8988T (cell line): ENCODE results near the gene CHD3.

Experiments used
- DNase-seq: peaks from one replicate; pipeline ENCODE4 v3.0.0; 2011

Gene CHD3

DNA sequence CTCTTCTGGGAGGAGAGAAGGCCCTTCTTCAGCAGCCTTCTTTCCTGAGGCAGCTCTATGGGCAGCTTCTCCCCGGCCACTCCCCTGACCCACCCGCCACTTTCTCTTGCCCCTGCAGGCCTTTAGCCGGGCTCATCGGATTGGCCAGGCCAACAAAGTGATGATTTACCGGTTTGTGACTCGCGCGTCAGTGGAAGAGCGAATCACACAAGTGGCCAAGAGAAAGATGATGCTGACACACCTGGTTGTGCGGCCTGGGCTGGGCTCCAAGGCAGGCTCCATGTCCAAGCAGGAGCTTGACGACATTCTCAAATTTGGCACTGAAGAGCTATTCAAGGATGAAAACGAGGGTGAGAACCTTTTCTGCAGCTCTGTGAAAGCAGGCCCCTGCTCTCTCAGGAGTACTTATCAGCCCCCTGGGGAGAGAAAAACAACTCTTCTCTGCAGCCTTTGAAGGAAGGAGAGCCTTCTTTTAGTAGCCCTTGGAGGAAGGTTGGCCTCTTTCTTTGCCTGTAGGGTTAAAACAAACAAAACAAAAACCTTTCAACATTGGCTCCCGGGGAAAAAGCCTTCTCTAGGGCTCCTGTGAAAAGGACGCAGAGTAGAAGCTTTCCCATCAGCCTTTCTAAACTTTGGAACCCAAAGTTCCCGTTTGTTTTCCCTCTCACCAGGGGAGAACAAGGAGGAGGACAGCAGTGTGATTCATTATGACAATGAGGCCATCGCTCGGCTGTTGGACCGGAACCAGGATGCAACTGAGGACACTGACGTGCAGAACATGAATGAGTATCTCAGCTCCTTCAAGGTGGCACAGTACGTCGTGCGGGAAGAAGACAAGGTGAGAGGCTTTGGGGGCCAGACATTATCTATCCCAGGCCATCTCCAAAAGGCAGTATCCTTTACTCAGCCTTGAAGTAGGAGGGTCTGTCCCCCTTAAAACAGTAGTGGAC, 14.8 kb downstream of the CHD3 start:
- no peak for DNase-seq

- no peak for DNase-seq
Measured at GRCh38 chr17:7909089-7909488, 20.5 kb downstream of the CHD3 start.

DNA sequence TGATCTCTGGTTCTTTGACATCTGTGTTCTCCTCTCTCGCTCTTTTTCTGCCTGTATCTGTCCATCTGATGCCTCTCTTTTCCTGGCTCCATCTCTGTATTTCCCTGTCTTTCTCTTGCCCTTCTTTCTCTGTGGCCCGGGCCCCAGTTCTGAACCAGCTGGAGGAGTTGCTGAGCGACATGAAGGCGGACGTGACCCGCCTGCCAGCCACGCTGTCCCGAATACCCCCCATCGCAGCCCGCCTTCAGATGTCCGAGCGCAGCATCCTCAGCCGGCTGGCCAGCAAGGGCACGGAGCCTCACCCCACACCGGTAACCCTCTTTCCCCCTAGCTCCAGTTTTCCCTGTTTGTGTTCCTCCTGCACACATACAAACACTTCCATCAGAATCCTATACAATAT, 21.7 kb downstream of the CHD3 start:
- DNase-seq, result no peak

DNA sequence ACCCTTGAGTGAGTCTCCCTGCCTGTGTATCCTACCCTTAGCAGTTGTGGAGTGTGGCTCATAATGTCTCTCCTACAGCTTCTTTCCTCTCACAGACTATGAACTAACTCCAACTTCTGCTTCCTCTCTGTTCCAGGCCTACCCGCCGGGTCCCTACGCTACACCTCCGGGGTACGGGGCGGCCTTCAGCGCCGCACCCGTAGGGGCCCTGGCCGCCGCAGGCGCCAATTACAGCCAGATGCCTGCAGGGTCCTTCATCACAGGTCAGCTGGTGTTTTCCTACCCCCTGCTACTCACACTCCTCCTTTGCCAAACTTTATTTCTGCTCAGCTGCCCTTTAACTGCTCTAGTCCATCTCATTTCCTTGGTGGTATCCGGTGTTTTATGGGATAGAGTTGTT, 22.1 kb downstream of the CHD3 start:
- no peak for DNase-seq

DNA sequence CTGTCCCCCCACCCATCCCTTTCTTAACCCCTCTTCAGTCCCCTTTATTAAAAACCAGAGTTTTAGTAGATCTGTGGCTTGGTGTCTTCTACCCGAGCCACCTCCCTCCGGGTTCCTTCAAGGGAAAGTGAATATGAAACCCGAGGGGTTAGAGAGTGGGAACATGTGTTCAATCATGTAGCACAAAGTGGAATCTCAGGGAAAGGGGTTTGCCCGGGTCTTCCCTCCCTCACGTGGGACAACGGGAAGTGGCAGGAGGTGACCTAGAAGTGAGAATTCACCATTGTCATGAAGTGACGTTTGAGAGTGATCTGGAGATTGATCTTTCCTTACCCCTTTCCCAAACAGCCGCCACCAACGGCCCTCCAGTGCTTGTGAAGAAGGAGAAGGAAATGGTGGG, 22.5 kb downstream of the CHD3 start:
- DNase-seq, result no peak

- DNase-seq, result no peak
Measured at GRCh38 chr17:7912927-7913524, 24.4 kb downstream of the CHD3 start.

DNA sequence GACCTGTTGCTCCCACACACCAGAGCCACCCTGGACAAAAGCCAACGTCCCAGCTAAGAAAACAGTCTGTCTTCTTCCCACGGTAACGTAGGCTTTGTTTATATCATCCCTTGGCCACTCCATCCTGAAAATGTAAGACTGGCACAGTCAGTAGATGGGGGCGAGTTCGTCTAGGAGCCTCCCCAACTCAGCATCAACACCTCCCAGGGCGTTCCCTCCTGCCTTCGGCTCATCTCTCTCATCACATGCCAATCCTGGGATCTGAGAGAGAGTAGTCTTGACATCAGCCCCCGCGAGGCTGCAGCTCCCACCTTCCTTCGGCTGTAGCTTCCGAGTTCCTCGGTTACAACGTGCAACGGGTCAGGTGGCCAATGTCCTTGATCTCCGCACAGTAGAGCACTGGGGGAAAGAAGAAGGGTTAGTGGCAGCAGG, 26.6 kb downstream of the CHD3 start:
- DNase-seq, result no peak

DNA sequence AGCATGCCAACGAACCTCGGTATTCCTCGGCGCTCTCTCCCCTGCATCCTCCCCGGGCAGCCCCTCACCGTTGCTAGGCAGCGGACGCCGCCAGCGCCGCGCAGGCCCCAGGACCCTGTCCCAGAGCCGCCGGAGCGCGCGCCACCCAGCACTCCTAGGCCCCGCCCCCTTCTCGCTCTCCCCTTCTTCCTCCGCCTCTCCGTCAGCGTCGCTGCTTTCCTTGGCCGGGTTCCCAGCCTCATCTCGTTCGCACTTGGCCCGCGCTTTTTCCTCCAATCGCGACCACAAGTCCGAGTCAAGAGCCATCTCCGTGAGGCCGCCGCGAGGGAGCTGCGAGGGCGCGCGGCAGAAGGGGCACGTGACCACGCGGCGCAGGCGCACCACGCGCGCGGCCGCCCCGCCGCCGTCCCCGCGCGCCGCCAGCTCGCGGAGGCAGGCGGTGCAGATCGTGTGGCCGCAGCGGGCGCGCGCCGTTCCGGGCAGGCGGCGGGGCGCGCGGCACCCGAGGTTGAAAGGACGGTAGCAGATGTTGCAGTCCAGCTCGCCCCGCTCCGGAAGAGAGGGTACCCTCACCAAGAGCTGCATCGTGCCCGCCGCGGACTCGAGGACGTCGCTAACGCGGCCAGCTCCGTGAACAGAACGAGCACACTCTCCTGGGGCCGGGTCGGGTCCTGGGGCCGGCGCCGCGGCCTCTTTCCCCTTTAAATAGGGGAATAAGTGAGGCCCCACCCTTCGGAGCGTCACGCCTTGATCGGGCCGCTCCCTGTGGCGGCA, 27.2 kb downstream of the CHD3 start, which contains the start of gene RNF227:
RNF227 (minus strand) TSS at position 679 of the 774 bp plus-strand sequence; CDS start at position 585, 94 bp downstream.
- DNase-seq, result peak; percentile 52

DNA sequence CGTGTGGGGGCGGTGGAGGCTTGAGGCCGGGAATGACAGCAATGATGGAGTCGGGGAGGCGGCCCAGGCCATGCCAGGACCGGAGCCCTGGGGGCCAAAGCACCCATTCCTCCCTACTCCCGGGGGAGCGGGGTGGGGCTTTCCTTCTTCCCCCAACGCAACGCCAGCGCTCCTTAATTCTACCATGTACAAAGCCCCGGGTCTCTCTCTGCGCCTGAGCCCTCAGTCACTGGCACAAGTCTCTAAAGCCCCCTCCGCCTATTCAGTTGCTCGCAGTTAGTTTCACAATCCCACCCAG, 27.7 kb downstream of the CHD3 start:
- no peak for DNase-seq

DNA sequence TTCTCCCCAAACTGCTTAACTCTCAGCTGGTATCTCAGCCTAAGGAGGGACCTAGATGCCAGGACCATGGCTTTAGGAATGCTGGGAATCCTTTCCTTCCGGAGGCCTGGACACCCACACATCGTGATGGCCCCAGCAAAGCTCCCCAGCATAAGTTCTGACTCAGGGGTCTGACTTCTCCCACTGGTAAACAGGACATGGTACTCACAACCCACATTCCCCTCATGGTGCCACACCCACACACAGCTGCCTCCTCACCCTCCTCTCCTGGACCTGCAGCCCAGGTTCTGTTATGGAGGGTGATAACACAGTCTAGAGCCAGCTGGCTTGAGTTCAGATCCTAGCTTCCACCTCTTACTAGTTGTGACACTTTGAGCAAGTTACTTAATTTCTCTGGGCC, 28.2 kb downstream of the CHD3 start:
- DNase-seq, result no peak

- DNase-seq, result no peak
Measured at GRCh38 chr17:7922269-7922844, 33.8 kb downstream of the CHD3 start.

DNA sequence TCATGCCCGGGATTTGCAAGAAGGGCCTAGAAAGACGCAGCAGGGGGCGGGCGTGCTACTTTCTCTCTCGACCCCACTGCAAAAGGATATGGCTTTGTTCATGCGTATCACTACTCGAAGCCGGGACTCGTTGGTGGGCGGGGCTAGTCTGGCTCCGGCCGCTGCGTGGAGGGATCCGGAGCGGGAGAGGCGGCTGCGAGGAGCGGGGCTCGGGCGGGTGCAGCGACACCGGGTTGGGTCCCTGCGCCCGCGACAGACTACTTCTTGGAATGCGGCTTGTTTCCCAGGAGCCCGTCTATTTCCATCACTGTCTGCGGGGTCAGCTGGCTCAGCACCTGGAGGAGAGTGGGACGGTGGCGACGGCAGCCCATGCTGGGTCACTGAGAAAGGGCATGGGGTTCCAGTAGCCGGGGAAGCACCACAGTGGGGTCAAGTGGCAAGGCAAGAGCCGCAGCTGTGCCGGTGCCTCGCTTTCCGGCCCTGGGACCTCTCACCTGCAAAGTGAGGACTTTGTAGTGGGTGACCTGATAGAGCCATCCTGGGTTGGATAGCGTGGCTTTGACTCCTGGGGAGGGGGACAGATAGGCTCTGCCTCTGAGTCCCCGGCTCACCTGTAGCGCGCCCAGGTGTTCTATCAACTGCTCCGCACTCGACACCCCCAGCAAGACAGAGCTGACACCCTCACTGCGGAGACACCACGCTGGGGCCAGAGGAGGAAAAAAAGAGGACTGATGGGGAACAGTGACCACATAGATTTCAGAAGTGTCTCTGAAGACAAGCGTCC, 34.4 kb downstream of the CHD3 start:
- DNase-seq, result no peak

DNA sequence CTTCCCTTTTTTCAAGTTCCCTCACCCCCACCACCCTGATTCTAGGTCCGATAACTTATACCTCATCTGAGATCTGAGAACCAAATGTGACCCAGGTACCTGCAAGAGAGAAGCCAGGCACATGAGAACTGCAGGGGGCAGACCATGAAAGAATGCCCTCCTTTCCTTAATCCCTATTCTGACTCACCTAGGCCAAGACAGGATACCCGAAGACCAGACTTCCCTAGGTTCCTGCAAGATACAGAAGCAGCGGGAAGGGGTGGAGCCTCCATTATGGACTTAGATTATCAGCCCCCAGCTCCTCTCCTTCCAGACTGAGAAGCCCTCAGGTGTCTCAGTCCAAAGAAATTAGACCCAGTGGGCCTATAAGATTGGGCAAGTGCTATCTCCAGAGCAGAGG, 39.0 kb downstream of the CHD3 start:
- DNase-seq, result no peak

- no peak for DNase-seq
Measured at GRCh38 chr17:7929158-7930023, 40.8 kb downstream of the CHD3 start, which contains the start of gene KCNAB3. Gene KCNAB3 (minus strand): TSS chr17:7929856. CDS start chr17:7929435, 421 bp downstream.

GRCh38 chr17:7930841-7931631, 42.4 kb downstream of the CHD3 start:
- DNase-seq, result no peak

GRCh38 chr17:7931709-7932482, 43.3 kb downstream of the CHD3 start, which contains the start of the genes CNTROB and TRAPPC1:
Gene CNTROB (plus strand): TSS chr17:7932206. CDS start chr17:7933080, 874 bp downstream.
Gene TRAPPC1 (minus strand): TSS chr17:7931946. CDS start chr17:7931829, 117 bp downstream.
- DNase-seq, result peak; percentile 98

- DNase-seq, result no peak
Measured at GRCh38 chr17:7932483-7932891, 43.9 kb downstream of the CHD3 start.

GRCh38 chr17:7932949-7933348, 44.4 kb downstream of the CHD3 start:
- DNase-seq, result no peak

DNA sequence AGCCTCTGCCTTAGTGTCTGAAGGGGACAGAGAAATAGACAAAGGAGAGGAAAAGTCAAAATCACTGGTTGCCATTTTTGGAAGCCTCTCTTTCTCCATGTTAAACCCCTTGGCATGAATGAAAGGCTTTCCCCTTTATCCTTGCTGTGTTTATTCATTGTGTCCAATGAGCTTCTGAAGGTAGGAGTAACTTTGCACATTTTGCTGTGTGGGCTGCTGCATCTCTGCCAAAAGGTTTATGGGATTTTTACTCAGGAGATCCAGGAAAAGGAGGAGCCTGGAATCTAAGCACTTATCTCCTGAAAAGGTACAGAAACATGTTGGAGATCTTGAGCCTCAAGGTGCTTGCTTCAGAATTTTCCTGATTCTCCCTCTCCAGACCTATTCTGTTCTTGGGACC, 47.3 kb downstream of the CHD3 start:
- DNase-seq, result no peak
